HG03521 (cell line): ENCODE results near the gene CXCL12.

ENCODE experiments used
- ATAC-seq: cut with Tn5 transposase; IDR thresholded peaks from one replicate; pipeline ENCODE4 v1.9.1; 2021; ENCODE audit warnings: mild to moderate bottlenecking, moderate library complexity; ENCODE audit not compliant: unreplicated experiment

CXCL12 gene

DNA sequence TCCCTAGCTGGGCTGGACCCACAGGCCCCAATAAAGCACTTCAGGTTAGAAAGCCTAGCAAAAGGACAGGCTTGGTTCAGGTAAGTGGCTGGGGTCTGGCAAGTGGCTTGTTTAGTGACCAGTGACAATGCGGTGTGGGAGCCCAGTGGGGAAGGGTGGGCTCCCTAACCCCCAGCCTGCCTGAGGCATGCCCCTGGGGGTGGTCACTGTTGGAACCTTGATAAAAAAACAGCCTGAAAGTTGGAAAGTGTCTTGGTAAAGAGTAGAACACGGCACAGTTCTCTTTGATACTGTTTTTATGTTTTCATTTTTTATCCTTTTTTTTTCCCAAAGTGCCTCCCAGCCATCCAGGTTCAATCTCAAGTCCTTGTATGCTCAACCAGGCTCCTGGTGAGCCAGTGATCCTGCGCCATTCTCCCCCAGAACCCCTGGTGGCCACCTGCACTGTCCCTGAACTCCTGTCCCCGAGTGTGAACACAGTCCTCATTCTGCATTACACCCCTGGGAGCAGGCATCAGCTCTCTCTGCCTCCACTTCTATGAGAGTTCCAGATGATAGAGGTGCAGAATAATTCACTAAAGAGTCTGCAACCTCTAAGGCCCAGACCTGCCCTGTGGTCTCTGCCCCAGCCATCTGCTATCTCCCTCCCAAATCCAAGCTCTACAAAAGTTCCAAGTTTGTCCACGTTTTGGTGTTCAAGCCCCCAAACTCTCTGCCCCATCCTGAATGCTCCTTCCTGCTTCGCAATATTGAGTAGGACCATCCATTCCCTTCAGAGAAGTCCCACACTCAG, 15.0 kb upstream of the CXCL12 start:
- no peak for ATAC-seq

- ATAC-seq: no peak
Measured at GRCh38 chr10:44398747-44399658, 14.1 kb upstream of the CXCL12 start.

DNA sequence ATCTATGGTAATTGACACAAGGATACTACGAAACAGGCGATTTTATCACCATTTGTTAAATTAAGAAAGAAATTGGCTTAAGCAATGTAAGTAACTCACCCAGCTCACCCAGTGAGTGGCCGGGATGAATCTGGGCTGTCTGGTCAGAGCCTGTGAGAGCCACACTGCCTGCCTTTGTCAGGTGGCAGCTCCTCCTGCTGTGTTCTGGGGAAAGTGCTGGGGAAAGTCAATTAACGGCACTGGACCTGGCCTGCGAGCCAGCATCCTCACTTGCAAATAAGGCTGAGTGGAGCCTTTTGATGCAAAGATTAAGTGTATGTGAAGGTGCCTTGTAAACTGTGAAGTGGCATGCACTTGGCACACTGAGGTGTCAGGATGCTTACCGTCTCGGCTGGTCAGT, 13.4 kb upstream of the CXCL12 start:
- ATAC-seq: no peak

GRCh38 chr10:44397476-44398225, 12.8 kb upstream of the CXCL12 start:
- ATAC-seq: no peak

- no peak for ATAC-seq
Measured at GRCh38 chr10:44396671-44397191, 11.8 kb upstream of the CXCL12 start.

DNA sequence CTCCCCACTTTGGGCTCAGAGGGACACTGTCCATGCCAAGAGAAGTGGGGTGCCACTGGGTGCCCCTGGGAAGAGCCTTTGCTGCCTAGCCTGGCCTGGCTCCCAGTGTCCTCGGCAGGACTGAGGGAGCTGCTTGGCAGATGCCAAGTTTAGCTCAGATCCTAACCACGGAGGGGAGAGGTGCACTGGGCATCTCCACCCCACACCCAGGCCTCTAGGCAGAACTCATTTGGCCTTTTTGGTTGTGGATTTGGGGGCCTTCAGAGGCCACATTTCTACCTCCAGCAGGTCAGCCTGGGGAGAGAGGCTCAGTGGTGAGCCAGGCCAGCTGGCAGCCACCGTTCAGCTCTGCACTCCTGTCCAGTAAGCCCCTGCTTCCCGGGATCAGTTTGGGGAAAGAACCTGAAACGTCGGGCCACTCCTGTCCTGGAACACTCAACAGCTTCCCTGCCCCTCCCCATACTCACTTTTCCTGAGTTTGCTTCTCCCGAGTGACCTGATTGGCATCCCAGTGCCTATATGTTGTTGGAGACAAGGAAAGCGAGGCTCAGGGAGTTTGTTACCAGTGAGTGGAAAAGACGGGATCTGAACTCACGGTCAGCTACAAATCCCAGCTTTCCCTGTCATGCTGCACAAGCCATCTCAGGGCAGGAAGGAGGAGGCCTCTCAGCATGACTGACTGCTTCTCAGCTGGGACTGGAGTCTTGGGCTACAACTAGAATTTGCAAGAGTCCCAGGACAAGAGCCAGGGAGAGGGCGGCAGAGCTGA, 11.2 kb upstream of the CXCL12 start:
- no peak for ATAC-seq

DNA sequence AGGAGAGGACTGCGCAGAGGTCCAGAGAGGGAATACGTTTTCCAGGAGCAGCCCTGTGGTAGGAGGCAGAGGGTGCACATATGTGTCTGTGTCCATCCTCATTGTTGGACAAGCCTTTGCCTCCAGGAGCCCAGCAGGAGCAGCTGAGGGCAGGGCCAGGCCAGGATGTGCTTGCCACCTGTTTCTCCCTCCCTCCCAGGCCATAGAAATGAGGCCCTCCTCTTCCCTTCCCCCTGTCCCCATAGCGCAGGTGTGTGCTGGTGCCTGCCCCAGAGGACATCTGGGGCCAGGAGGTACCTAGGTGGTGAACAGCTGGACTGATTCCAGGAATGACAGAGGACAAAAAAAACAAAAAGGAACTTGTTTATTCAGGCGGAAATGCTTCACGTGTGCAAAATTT, 10.5 kb upstream of the CXCL12 start:
- no peak for ATAC-seq

GRCh38 chr10:44394696-44395381, 9.9 kb upstream of the CXCL12 start:
- ATAC-seq: no peak

GRCh38 chr10:44393834-44394547, 9.1 kb upstream of the CXCL12 start:
- ATAC-seq: no peak

DNA sequence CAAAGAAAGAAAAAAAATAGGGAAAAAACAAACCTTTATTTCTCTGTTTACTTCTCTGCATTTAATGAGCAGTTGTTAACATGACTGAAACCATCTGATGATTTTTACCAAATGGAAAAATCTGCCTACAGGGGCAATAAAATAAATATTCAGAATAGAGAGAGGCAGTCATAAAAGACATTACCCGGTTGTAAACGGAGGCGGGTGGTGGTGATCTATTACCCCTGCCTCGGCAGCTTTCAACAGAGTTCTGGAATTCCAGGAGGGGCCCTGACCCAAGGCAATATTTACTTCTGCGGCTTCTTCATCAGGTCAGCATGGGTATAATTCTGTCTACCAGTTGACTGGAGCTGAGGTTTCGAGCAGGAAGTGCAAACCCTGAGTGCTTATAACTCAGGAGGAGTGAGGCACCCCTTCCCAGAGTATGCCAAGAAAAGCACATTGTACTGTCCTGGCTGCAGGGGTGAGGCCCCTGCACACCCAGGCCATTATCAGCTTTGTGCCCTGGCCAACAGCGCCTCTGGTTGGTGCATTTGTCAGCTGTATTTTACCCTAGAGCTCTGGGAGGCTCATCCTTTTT, 8.2 kb upstream of the CXCL12 start:
- ATAC-seq: no peak

DNA sequence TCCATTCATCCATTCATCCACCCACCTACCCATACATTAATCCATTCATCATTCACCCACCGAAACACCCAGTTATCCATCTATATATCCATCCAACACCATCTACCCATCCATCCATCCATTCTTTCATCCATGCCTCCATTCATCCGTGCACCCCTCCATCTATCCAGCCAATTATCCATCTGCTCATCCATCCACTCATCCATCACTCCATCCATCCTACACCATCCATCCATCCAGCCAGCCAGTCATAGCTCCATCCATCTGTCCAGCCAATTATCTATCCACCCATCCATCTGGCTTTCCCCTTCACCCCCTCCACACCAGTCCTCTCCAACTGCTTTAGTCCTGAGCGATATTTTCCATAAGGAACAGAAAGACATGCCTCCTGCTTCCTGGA, 7.5 kb upstream of the CXCL12 start:
- no peak for ATAC-seq

GRCh38 chr10:44391981-44392380, 7.1 kb upstream of the CXCL12 start:
- no peak for ATAC-seq

- ATAC-seq: no peak
Measured at GRCh38 chr10:44390585-44391072, 5.7 kb upstream of the CXCL12 start.

DNA sequence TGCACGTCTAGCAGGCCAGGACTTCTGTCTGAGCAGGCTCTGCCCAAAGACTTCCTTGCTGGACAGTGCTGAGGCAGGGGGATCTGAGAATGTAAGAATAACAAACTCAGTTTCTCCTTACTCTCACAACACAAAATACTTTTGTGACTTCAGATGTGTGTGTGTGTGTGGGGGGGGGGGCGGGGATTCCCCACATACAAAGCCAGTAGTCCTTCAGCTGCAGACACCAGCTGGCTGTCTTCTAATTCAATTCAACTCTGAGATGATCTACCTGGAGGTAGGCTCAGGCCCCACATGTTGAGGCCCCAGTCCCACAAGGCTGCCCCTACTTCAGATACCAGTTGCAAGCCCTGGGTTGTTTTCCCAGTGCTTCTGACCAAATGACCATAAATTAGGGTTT, 4.7 kb upstream of the CXCL12 start:
- ATAC-seq: no peak

GRCh38 chr10:44389150-44389549, 4.3 kb upstream of the CXCL12 start:
- ATAC-seq: no peak

- ATAC-seq: no peak
Measured at GRCh38 chr10:44388641-44389040, 3.7 kb upstream of the CXCL12 start.

GRCh38 chr10:44387853-44388251, 3.0 kb upstream of the CXCL12 start:
- no peak for ATAC-seq

- no peak for ATAC-seq
Measured at GRCh38 chr10:44386546-44387052, 1.7 kb upstream of the CXCL12 start.
